Umbilical cord (tissue), 2 donors: ENCODE measurements around the gene GORASP2. TPM values are rescaled to one million over a fixed set of nuclear protein-coding genes. Genes with fewer than 3 reads are reported as not detected.
A peak's percentile ranks its signal among the peaks of the same experiment; 100 is the strongest.

ENCODE experiments used
- DNase-seq: peaks from one replicate; pipeline ENCODE4 v3.0.0-alpha.2; 2015; ENCODE audit warnings: low spot score
- total RNA-seq: library from RNA; depleted of rRNA; stranded (reverse); fragments of >200 nt; gene quantifications from one replicate; pipeline ENCODE4 v1.2.3, GENCODE V29; 2014; ENCODE audit warnings: low replicate concordance; ENCODE audit not compliant: insufficient read depth

Gene GORASP2
- total RNA-seq, 1 donor from 2014 or later, result 18.1 TPM

GRCh38 chr2:170996316-170996715 lies 67.3 kb downstream of the GORASP2 start:
- no peak for DNase-seq

DNA sequence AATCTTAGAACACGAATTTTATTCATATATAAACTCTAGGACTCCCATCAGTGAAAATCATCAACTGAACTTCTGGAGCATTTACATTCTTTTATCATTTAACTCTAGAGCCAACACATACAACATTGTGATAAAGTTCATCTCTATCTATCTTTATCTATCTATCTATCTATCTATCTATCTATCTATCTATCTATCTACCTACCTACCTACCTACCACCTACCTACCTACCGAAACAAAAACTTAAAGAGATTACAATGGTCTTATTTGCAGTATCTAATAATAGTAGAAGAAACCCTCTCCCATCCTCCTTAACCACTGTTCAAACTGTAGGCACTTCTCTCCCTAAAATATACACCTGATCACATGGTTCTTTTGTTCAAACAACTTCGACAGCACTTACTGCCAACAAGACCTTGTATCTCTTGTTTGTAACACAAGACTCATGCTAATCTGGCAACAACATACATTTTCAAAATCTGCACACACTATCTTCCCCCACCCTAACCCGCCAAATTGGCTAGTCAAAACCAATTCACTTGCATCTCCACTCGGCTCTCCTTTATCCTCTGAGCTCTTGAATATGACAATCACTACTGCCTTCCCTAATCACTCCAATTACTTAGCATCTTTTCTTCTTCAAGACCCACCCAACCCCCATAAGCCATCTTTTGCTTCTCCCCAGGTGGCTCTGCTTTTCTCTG lies 69.0 kb downstream of the GORASP2 start:
- no peak for DNase-seq

DNA sequence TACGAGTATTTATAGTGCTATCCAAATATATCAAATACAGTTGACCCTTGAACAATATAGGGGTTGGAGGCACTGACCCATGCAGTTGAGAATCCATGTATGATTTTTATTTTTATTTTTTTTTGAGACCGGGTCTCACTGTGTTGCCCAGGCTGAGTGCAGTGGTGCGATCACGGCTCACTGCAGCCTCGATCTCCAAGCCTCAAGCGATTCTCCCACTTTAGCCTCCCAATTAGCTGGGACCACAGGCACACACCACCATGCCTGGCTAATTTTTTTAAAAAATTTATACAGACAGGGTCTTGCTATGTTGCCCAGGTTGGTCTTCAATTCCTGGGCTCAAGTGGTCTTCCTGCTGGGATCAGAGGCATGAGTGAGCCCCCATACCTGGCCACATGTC lies 70.6 kb downstream of the GORASP2 start:
- DNase-seq, result no peak

- no peak for DNase-seq
Observed at GRCh38 chr2:171004363-171004762, 75.3 kb downstream of the GORASP2 start.

DNA sequence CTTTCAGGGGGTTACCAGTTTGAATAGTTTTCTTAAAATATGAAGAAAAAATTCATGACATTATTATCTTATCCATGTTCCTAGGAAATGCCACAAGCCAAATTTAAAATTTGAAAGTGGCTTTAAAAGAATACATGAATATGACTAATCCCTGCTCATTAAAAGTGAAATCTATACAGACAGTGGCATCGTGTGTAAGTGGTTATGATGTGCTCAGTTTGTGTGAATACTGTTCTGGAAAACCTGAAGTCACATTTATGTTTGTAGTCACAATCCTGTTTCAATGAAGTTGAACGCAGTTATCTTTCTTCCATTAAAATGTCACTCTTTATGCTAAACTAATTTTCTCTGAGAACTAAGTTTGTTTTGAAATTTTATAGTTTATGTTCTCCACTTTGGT lies 75.8 kb downstream of the GORASP2 start:
- DNase-seq, result no peak

DNA sequence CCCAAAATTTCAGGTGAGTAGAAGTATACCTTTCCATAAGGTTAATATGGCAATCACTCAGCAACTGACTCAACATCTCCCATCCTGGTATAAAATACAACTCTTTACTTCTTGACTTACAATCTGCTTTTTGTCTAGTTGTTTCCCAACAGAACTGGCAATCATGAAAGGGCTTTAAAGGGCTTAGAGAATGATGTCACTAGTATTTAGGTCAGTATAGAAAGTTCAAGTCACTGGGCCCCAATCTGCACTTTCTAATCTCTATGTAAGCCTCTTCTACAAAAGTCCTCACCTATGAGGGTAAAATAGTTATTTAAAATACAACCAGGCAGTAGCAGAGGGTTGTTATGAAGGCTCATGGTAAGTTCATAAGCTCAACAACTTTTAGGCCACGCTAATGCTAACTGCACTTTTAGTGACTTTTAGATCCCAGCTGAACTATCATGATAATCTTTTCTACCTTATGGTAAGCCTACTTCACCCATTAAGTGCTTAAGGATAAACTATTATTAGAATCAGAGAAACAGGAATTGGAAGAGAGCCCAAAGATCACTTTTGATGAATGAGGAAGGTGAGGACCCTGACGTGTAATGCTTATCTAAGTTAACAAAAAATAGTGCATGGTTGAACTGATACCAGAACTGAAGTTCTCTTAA lies 79.6 kb downstream of the GORASP2 start:
- DNase-seq, result peak; percentile 72

DNA sequence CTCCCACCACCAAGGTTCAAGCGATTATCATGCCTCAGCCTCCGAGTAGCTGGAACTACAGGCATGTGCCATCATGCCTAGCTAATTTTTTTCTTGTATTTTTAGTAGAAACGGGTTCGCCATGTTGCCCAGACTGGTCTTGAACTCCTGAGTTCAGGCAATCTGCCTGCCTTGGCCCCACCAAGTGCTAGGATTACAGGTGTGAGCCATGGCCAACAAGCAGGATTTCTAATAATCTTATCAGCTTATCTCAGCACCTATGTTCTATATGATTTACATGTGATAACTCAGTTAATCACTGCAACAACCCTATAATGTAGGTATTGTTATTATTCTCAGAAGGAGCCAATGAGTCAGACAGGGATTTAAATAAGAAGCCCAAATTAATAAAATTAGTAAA lies 80.3 kb downstream of the GORASP2 start:
- no peak for DNase-seq

DNA sequence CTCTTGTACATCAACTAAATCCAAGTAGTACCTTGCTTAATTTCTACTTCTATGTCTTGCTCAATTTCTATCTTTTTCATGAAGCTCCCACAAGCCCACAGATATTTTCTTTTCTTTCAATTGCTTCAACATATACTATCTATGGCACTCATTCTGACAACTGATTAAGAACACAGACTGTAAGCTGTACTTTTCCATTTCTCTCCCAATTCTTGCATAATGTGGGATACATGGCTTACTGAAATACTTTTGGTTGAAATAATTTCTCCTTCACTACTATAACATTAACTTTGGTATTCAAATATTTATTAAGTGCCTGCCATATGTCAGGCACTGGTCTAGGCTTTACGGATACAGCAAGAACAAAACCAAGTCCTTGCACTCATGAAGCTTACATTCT lies 84.8 kb downstream of the GORASP2 start:
- DNase-seq, result no peak

GRCh38 chr2:171016125-171016524 lies 87.1 kb downstream of the GORASP2 start:
- no peak for DNase-seq

Other genes starting within 250 kb of the GORASP2 start
- gene SP5, start 213.9 kb upstream of the GORASP2 start, total RNA-seq, result 3.9 TPM
- gene ERICH2, start 158.9 kb upstream of the GORASP2 start, total RNA-seq, result not detected
- 4.3 TPM for gene GAD1, start 112.4 kb upstream of the GORASP2 start, total RNA-seq
- gene TLK1, start 231.6 kb downstream of the GORASP2 start, total RNA-seq, result 29.6 TPM